Immature natural killer cell (primary cell): ENCODE data around the gene SERTAD3. TPM values are rescaled to one million over a fixed set of nuclear protein-coding genes. Genes with fewer than 3 reads are reported as not detected.
"Not testable (repeated sequence)": the region's sequence is repeated elsewhere in the genome, so short reads cannot be mapped to it uniquely, and the experiment has no call there.

Source experiments
- DNase-seq, 3 donors: peaks; one replicate each; pipeline ENCODE4 v3.0.0; 2022; ENCODE audit warnings: mixed read lengths in 1 of 3
- H3K27ac Mint-ChIP-seq, 6 donors: one replicate each; pipeline ENCODE4 v1.8.0; 2020; ENCODE audit warnings: mixed read lengths in 6 of 6, mild to moderate bottlenecking in 5 of 6, inconsistent platforms in 4 of 6, moderate library complexity in 3 of 6
- H3K27me3 Mint-ChIP-seq, 3 donors: one replicate each; pipeline ENCODE4 v1.8.0; 2020 to 2021; ENCODE audit warnings: low read depth in 3 of 3, mild to moderate bottlenecking in 3 of 3, mixed read lengths in 3 of 3, moderate library complexity in 3 of 3, inconsistent platforms in 1 of 3
- H3K36me3 Mint-ChIP-seq, 3 donors: one replicate each; pipeline ENCODE4 v1.8.0; 2020; ENCODE audit warnings: mixed read lengths in 3 of 3, inconsistent platforms in 2 of 3, mild to moderate bottlenecking in 2 of 3
- H3K4me1 Mint-ChIP-seq, 2 donors: one replicate each; pipeline ENCODE4 v1.8.0; 2020; ENCODE audit warnings: inconsistent platforms in 2 of 2, mild to moderate bottlenecking in 2 of 2, mixed read lengths in 2 of 2, moderate library complexity in 1 of 2
- H3K4me3 Mint-ChIP-seq, 5 donors: one replicate each; pipeline ENCODE4 v1.8.0; 2020; ENCODE audit warnings: mild to moderate bottlenecking in 5 of 5, mixed read lengths in 5 of 5, inconsistent platforms in 3 of 5, moderate library complexity in 3 of 5
- H3K9me3 Mint-ChIP-seq, 6 donors: one replicate each; pipeline ENCODE4 v1.8.0; 2020; ENCODE audit warnings: mild to moderate bottlenecking in 6 of 6, mixed read lengths in 6 of 6, inconsistent platforms in 4 of 6, moderate library complexity in 3 of 6
- polyA plus RNA-seq, 3 donors: library from polyadenylated mRNA; unstranded; fragments of 300-500 nt; fragmentation: Illumina TruSeq; gene quantifications; one replicate each; pipeline ENCODE4 v1.2.3, GENCODE V29; 2021

The SERTAD3 gene, protein sequence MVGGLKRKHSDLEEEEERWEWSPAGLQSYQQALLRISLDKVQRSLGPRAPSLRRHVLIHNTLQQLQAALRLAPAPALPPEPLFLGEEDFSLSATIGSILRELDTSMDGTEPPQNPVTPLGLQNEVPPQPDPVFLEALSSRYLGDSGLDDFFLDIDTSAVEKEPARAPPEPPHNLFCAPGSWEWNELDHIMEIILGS
- 10 to 100 TPM; 25.9 to 82.2 (median 62.0) TPM for polyA plus RNA-seq

DNA sequence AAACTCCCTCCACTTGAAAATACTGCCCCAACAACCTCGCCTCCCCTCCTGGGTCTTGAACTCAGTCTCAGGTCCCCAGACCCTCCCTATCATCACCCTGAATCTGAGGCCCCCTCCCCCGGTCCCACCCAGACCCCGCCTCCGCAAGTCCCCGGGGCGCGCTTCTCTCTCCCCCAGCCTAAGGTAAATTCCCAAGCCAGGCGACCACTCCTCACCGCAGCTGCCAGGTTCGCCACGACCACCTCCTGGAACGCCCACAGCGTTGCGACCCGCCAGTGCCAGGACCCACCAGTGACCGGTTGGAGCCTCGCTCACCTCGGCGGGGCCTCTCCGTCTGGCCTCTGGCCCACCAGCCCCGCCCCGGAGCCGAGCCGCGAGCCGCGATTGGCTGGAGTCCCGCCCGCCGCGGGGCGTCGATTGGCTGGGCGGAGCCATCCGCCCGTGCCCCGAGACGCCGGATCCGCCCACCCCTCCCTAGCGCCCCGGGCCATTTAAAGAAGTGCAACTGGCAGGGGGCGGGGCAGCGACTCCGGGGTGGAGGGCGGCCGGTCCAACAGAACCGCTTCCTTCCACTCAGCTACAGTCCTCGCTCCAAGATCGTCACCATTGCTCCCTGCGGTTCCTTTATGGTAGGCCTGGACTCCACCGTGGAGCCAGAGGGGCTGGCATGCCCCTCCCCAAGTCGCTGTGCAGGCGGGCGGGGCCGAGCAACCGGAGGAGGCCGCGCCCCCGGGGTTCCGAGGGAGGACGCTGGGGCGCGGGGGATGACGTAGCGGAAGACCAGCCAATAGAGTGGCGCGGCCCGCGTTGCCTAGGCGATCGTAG, at the start of gene SERTAD3:
Gene SERTAD3, minus strand, starts transcription at position 336 of the 825 bp plus-strand sequence. CDS start 2,255 bp downstream, outside the sequence.
- peak; percentile 98 for DNase-seq
- no peaks in the 10 kb centered on the region for H3K9me3 Mint-ChIP-seq
- H3K4me3 Mint-ChIP-seq, result peak within 1 kb of the TSS; percentile 95 to 100 (median 99)
- peaks cover 20 to 21% of the 10 kb centered on the region in 2 donors for H3K4me1 Mint-ChIP-seq
- peaks cover 15 to 17% (median 16%) of the 10 kb centered on the region in 3 donors for H3K27me3 Mint-ChIP-seq
- H3K27ac Mint-ChIP-seq, result peak within 1 kb of the TSS; percentile 97 to 100 (median 98)
- H3K36me3 Mint-ChIP-seq, result peaks cover 0 to 4% (median 0%) of the 10 kb centered on the region in 3 donors

DNA sequence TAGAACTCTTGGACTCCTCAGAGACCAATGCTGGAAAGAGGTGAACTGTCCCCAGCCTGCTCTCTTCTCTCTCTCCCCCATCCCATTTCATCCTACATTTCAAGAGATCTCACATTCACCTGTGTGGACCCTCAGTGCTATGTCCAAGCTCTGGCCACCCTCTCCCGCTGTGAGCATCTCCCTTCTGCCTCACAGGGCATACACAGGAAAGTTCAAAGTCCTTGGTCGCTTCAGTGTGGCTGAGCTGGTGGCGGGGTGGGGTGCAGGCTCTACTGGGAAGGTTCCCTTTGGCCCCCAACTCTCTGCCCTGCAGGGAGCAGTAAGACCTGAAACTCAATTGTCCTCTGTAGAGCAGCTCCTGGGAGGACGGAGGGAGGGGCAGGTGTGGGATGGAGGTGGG, 49.6 kb upstream of the SERTAD3 start:
- no peak for DNase-seq
- Mint-ChIP-seq H3K27me3 (peaks cover 2 to 16% (median 4%) of the 10 kb centered on the region in 3 donors), H3K4me1 (no peaks in the 10 kb centered on the region), H3K9me3 (no peaks in the 10 kb centered on the region), H3K4me3 (no peak overlapping the region), H3K27ac (no peak overlapping the region), H3K36me3 (peaks cover 0 to 3% (median 0%) of the 10 kb centered on the region in 3 donors)

DNA sequence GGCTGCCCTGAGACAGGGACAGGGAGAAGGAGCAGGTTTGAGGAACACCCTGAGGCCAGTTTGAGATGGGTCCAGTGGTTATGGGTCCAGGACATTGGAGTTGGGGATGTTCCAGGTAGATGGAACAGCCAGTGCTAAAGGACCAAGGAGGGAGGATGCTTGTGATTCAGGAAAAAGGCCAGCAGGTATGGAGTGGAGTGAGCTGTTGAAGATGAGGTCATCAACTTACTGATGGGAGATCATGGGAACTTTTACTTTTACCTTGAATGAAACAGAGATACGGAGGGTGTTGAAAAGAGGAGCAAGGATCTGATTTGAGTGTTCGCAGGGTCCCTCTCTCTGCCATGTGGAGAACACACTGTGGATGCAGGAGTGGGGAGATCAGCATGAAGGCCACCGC, 48.1 kb upstream of the SERTAD3 start:
- Mint-ChIP-seq H3K4me1 (peaks cover 6 to 7% of the 10 kb centered on the region in 2 donors), H3K9me3 (no peaks in the 10 kb centered on the region), H3K27me3 (peaks cover 5 to 13% (median 7%) of the 10 kb centered on the region in 3 donors), H3K4me3 (no peak overlapping the region), H3K36me3 (peaks cover 0 to 3% (median 0%) of the 10 kb centered on the region in 3 donors), H3K27ac (peak overlapping the region in 1 of 6 donors; percentile 41)
- no peak for DNase-seq

DNA sequence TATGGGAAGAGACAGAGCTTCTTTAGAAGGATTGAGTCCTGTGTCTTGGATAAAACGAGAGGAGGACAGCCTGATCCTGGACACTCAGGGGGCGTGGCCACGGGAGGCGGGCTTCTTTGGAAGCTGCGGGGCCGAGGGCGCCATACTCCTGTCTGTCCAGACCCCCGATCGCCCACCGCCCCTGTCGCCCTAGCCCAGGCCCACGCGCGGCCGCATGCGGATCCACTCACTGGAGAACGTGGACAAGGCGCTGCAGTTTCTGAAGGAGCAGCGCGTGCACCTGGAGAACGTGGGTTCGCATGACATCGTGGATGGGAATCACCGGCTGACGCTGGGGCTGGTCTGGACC, 45.7 kb upstream of the SERTAD3 start:
- Mint-ChIP-seq H3K27me3 (peaks cover 5 to 11% (median 9%) of the 10 kb centered on the region in 3 donors), H3K36me3 (peaks cover 0 to 3% (median 0%) of the 10 kb centered on the region in 3 donors), H3K4me3 (no peak overlapping the region), H3K4me1 (peaks cover 6 to 7% of the 10 kb centered on the region in 2 donors), H3K9me3 (peaks cover 0 to 2% (median 0%) of the 10 kb centered on the region in 6 donors), H3K27ac (no peak overlapping the region)
- no peak for DNase-seq

DNA sequence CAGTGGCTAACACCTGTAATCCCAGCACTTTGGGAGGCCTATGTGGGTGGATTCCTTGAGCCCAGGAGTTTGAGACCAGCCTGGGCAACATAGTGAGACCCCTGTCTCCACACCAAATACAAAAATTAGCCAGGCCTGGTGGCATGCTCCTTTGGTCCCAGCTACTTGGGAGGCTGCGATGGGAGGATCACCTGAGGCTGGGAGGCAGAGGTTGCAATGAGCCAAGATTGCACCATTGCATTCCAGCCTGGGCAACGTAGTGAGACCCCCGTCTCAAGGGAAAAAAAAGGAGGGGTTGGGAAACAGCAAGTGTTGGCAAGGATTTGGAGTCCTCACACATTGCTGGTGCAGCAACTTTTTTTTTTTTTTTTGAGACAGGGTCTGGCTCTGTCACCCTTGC, 41.9 kb upstream of the SERTAD3 start:
- Mint-ChIP-seq H3K36me3 (peaks cover 0 to 1% (median 0%) of the 10 kb centered on the region in 3 donors), H3K27ac (no peak overlapping the region), H3K4me3 (no peak overlapping the region), H3K4me1 (peaks cover 6 to 7% of the 10 kb centered on the region in 2 donors), H3K9me3 (peaks cover 0 to 2% (median 0%) of the 10 kb centered on the region in 6 donors), H3K27me3 (peaks cover 5 to 9% (median 6%) of the 10 kb centered on the region in 3 donors)
- DNase-seq, result no peak

DNA sequence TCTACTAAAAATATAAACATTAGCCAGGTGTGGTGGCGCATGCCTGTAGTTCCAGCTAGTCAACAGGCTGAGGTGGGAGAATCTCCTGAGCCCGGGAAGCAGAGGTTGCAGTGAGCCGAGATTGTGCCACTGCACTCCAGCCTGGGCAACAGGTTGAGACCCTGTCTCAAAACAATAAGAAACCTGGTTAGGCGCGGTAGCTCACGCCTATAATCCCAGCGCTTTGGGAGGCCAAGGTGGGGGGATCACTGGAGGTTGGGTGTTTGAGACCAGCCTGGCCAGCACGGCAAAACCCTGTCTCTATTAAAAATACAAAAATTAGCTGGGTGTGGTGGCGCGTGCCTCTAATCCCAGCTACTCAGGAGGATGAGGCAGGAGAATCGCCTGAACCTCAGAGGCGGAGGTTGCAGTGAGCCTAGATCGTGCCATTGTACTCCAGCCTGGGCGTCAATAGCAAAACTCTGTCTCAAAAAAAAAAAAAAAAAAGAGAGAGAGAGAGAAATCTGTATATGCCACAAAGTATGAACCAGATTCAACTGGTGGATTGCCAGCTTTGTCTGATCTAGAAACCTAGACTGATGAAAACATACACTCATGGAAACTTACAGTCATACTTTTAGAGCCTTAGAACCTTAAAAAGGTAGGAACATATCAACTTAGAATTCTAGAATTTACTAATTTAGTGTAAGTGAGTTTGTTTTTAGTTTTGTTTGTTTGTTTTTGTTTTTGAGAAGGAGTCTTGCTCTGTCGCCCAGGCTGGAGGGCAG, 31.9 kb upstream of the SERTAD3 start:
- H3K4me1 Mint-ChIP-seq, H3K27ac Mint-ChIP-seq: not testable (repeated sequence)
- H3K27me3 Mint-ChIP-seq, result peaks cover 2 to 15% (median 3%) of the 10 kb centered on the region in 3 donors

DNA sequence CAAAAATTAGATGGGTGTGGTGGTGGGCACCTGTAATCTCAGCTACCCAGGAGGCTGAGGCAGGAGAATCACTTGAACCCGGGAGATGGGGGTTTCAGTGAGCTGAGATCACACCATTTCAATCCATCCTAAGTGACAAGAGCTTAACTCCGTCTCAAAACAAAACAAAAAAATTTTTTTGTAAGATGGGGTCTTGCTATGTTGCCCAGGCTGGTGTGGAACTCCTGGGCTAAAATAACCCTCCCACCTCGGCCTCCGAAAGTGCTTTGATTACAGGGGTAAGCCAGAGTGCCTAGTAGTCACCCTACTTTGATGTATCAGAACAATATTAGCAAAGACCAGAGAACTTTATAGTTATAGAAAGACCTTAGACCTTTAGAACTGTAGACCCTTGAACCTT, 30.6 kb upstream of the SERTAD3 start:
- no peaks in the 10 kb centered on the region for H3K9me3 Mint-ChIP-seq
- H3K4me3 Mint-ChIP-seq, result no peak overlapping the region

More for the DNA sequence above, 31.9 kb upstream of the SERTAD3 start:
- H3K9me3 Mint-ChIP-seq, H3K36me3 Mint-ChIP-seq, DNase-seq, H3K4me3 Mint-ChIP-seq: not testable (repeated sequence)

DNA sequence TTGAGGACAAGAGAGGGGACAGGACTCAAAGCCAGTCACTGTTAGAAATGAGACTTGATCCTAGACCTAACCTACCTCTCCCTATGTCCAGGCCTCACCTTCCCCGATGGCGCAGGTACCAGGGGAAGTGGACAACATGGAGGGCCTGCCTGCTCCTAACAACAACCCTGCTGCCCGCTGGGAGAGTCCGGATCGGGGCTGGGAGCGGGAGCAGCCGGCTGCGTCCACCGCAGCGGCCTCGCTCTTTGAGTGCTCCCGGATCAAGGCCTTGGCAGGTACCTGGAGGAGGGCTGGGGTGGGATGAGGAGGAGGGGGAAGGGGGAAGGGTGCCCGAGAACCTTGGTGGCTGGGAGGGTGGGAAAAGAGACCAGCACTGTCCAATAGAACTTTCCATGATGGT, 28.4 kb upstream of the SERTAD3 start:
- H3K4me1 Mint-ChIP-seq, result peaks cover 0 to 5% of the 10 kb centered on the region in 2 donors
- no peaks in the 10 kb centered on the region for H3K9me3 Mint-ChIP-seq
- peaks cover 13 to 23% (median 20%) of the 10 kb centered on the region in 3 donors for H3K27me3 Mint-ChIP-seq
- peak overlapping the region in 1 of 6 donors; percentile 41 for H3K27ac Mint-ChIP-seq
- no peak overlapping the region for H3K4me3 Mint-ChIP-seq
- no peaks in the 10 kb centered on the region for H3K36me3 Mint-ChIP-seq
- no peak for DNase-seq

More for the DNA sequence above, 30.6 kb upstream of the SERTAD3 start:
- H3K4me1 Mint-ChIP-seq, result no peaks in the 10 kb centered on the region
- no peaks in the 10 kb centered on the region for H3K36me3 Mint-ChIP-seq
- DNase-seq, result no peak
- H3K27me3 Mint-ChIP-seq, result peaks cover 1 to 11% (median 4%) of the 10 kb centered on the region in 3 donors
- peak overlapping the region in 1 of 6 donors; percentile 45 for H3K27ac Mint-ChIP-seq

DNA sequence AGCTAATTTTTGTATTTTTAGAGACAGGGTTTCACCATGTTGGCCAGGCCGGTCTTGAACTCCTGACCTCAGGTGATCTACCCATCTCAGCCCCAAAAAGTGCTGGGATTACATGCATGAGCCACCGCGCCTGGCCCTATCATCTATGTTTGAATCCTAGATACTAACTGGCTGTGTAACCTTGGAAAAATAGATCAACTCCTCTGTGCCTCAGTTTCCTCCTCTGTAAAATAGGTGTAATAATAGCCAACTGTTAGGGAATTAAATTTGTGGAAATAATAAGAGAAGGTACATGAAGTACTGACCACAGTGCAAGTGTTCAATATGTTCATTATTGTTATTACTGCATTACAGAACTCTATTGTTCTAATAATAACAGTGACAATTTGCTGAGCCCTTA, 27.0 kb upstream of the SERTAD3 start:
- Mint-ChIP-seq H3K27ac (peak overlapping the region in 1 of 6 donors; percentile 65), H3K4me1 (peaks cover 8 to 11% of the 10 kb centered on the region in 2 donors), H3K9me3 (peaks cover 0 to 5% (median 0%) of the 10 kb centered on the region in 6 donors), H3K36me3 (no peaks in the 10 kb centered on the region), H3K27me3 (peaks cover 20 to 27% (median 27%) of the 10 kb centered on the region in 3 donors), H3K4me3 (no peak overlapping the region)
- no peak for DNase-seq

DNA sequence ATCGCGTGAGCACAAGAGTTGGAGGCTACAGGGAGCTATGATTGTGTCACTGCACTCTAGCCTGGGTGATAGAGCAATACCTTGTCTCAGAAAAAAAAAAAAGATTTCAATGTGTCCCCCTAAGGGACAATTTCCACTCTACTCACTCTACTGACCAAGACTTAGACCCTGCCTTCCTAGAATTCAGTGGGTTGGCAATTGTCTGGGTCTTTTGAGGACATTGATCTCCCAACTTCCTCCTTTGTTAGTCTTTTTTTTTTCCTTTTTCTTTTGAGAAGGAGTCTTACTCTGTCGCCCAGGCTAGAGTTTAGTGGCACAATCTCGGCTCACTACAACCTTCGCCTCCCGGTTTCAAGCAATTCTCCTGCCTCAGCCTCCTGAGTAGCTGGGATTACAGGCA, 24.9 kb upstream of the SERTAD3 start:
- H3K27ac Mint-ChIP-seq, result peak overlapping the region in 5 of 6 donors; percentile 70 to 93 (median 87)
- H3K4me1 Mint-ChIP-seq, result peaks cover 25 to 26% of the 10 kb centered on the region in 2 donors
- H3K4me3 Mint-ChIP-seq, result peak overlapping the region; percentile 33 to 69 (median 54)
- peaks cover 31 to 46% (median 37%) of the 10 kb centered on the region in 3 donors for H3K27me3 Mint-ChIP-seq
- DNase-seq, result no peak
- no peaks in the 10 kb centered on the region for H3K36me3 Mint-ChIP-seq
- peaks cover 0 to 5% (median 0%) of the 10 kb centered on the region in 6 donors for H3K9me3 Mint-ChIP-seq

DNA sequence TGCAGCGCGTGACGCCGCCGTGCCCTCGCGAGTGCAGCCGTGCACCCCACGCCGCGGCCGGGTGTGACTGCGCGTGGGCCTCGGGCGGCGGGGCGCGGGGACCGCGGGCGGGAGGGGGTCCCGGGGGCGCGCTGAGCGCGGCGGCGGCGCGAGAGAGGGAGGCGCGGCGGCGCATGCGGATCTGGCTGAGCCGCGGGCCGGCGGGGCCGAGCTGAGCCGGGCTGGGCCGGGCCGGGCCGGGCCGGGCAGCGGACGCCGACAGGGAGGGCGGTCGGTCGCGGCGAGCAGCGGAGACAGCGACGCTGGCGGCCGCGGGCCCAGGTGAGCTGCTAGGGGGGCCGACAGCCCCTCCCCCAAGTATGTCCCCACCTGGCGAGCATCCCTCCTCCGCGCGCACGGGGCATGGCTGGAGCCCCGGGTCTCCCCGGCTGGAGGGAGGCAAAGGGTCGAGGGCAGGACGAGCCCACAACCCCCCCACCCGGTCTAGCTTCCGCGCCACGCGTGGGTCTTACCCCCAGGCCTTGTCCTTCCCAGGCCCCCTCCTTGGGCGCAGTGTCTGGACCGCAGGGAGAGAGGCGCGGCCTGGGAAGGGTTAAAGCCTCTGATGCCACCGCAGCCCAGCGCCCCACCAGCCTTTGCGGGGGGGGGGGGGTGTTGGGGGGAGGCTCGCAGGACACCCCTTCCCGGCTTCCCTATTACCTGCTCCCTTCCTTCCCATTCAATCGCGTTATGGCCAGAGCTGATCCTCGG, 23.0 kb upstream of the SERTAD3 start, which contains the start of gene SPTBN4:
Gene SPTBN4, plus strand, starts transcription at position 17 of the 750 bp plus-strand sequence. CDS start 5,621 bp downstream, outside the sequence.
- DNase-seq, result no peak
- Mint-ChIP-seq H3K36me3 (no peaks in the 10 kb centered on the region), H3K27me3 (peaks cover 31 to 46% (median 39%) of the 10 kb centered on the region in 3 donors), H3K9me3 (peaks cover 0 to 5% (median 0%) of the 10 kb centered on the region in 6 donors), H3K4me3 (peak within 1 kb of the TSS; percentile 70 to 85 (median 77)), H3K27ac (peak within 1 kb of the TSS; percentile 74 to 98 (median 94)), H3K4me1 (peaks cover 25 to 26% of the 10 kb centered on the region in 2 donors)

DNA sequence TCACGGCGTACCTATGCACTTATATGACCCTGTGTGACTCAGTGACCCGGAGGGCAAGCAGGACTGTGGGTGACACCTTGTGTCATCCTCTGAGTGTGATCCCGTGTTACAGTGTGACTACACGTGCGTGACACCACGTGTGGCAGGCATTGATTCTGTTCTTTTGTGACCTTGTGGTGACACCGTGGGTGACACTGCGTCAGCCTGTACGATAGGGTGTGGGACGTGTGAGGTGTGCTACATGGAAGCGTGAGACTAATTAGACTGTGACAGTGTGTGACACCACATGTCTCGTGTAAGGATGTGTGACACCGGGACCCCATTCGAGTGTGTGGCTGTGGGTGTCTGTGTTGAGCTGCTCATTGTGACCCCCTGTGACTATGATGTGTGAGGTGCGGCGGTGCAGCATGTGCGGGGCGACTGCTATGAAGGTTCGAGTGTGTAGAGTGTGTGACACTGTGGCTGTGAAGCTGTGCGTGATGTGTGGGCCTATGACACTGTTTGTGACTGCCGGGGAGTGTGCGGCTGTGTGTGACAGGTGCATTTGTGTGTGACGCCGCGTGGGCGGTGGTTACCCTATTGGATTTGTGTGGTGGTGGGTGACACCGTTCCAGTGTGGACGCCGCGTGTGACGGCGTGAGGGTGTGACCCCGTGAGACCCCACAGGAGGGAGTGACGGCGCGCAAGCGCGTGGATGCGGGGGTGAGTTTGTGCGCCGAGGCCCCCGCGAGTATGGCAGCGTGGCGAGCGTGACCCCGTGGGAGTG, 22.3 kb upstream of the SERTAD3 start:
- Mint-ChIP-seq H3K4me3 (peak overlapping the region; percentile 70 to 85 (median 77)), H3K4me1 (peaks cover 25 to 26% of the 10 kb centered on the region in 2 donors), H3K9me3 (peaks cover 0 to 5% (median 0%) of the 10 kb centered on the region in 6 donors), H3K27ac (peak overlapping the region; percentile 74 to 98 (median 94)), H3K27me3 (peaks cover 31 to 46% (median 39%) of the 10 kb centered on the region in 3 donors), H3K36me3 (no peaks in the 10 kb centered on the region)
- peak; percentile 96 to 97 (median 97) for DNase-seq
